Esophagus (tissue), 2 donors: ENCODE data around the gene CDH20. TPM values are rescaled to one million over a fixed set of nuclear protein-coding genes. Genes with fewer than 3 reads are reported as not detected.

ENCODE experiments used
- H3K27ac ChIP-seq, 2 donors: one replicate each; pipeline ENCODE4 v1.5.1; 2013; ENCODE audit warnings: low read depth in 2 of 2, mild to moderate bottlenecking in 2 of 2, inconsistent platforms in 1 of 2, low read length in 1 of 2, moderate library complexity in 1 of 2
- H3K27me3 ChIP-seq, 2 donors: one replicate each; pipeline ENCODE4 v1.6.1; 2013; ENCODE audit warnings: low read length in 2 of 2, control low read depth in 1 of 2, mild to moderate bottlenecking in 1 of 2; ENCODE audit not compliant: insufficient read depth in 2 of 2, control insufficient read depth in 1 of 2
- H3K36me3 ChIP-seq, 2 donors: one replicate each; pipeline ENCODE4 v1.6.1; 2013; ENCODE audit warnings: low read length in 1 of 2; ENCODE audit not compliant: control insufficient read depth in 2 of 2, insufficient read depth in 2 of 2
- H3K4me1 ChIP-seq, 2 donors: one replicate each; pipeline ENCODE4 v1.6.1; 2013; ENCODE audit warnings: low read length in 1 of 2; ENCODE audit not compliant: control insufficient read depth in 2 of 2, insufficient read depth in 2 of 2
- H3K4me3 ChIP-seq, 2 donors: one replicate each; pipeline ENCODE4 v1.5.1; 2013; ENCODE audit warnings: low read length in 2 of 2, mild to moderate bottlenecking in 2 of 2, low read depth in 1 of 2, moderate library complexity in 1 of 2
- H3K9me3 ChIP-seq, 2 donors: one replicate each; pipeline ENCODE4 v1.6.1; 2013; ENCODE audit warnings: mild to moderate bottlenecking in 2 of 2, low read depth in 1 of 2, low read length in 1 of 2, moderate library complexity in 1 of 2; ENCODE audit not compliant: control insufficient read depth in 2 of 2, insufficient read depth in 1 of 2
- WGBS, 2 donors: extraction: QIAGEN DNeasy Blood & Tissue Kit; methylation state at CpG; one replicate each; pipeline ENCODE4 v1.1.7; 2013; 5-methylcytosine and 5-hydroxymethylcytosine counted together
- polyA plus RNA-seq, 2 donors: library from polyadenylated mRNA; stranded (reverse); fragments of 200-250 nt; gene quantifications; one replicate each; pipeline ENCODE4 v1.2.3, GENCODE V29; 2013
- donor health status: healthy with polysubstance abuse.
- donor health status: Bipolar disorder and iron deficiency.

Gene CDH20
- polyA plus RNA-seq, 2 donors, result 0.21 TPM; not detected in 1

DNA sequence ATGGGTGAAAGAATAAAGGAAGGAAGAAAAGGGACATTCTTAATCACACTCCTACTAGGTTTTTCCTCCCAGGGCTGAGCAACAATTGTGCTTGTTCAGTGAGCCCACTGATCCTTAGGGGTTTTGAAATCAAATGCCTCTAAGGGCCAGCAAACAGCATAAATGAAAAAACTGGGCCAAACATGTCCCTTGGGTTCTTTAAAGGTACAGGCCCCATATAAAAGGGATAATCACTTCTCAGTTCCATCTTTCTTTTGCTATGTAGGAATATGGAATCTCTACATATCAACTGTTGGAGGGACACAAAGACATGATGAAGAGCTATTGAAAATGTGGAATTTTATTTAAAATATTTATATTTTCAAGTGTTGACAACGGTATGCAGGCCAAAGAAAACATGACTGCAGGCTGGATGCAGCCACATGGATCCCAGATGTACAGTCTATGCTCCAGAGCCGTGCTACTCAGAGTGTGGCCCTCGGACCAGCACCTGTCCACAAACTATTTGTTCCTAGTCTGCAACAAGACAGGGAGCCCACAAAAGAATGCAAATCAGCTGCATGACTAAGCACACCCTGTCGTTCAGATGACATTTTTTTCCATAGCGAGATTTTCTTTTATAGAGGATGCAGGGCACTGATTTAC is 110.0 kb downstream of the CDH20 start:
- no peak overlapping the region for H3K27ac ChIP-seq
- no peak overlapping the region for H3K4me3 ChIP-seq
- no peaks in the 10 kb centered on the region for H3K9me3 ChIP-seq
- no peaks in the 10 kb centered on the region for H3K27me3 ChIP-seq
- 64 to 65% methylated on average over 5 of the region's 5 CpGs for WGBS, 2 donors
- H3K4me1 ChIP-seq, result no peaks in the 10 kb centered on the region
- no peaks in the 10 kb centered on the region for H3K36me3 ChIP-seq

DNA sequence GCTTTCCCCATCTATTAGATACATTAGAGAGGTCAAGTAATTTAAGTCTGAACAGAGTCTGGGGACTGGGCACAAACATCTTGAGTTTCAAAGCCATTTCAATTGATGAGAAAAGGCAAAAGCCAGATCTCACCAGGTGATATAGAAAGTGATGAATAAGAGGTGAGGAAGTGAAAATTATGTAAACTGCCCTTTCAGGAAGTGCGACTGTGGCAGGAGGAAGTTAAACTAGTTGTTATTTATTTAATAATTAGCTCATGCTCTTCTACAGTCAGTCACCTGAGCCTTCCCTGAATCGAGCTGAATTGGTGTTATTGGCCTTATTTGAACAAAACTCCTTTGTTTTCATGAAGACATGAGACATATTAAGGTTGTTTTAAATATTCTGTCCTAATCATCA is 115.1 kb downstream of the CDH20 start:
- no peak overlapping the region for H3K27ac ChIP-seq
- H3K4me3 ChIP-seq, result no peak overlapping the region
- no peaks in the 10 kb centered on the region for H3K9me3 ChIP-seq
- H3K27me3 ChIP-seq, result no peaks in the 10 kb centered on the region
- no peaks in the 10 kb centered on the region for H3K36me3 ChIP-seq
- 28 to 38% methylated on average over 2 of the region's 2 CpGs for WGBS, 2 donors
- no peaks in the 10 kb centered on the region for H3K4me1 ChIP-seq

DNA sequence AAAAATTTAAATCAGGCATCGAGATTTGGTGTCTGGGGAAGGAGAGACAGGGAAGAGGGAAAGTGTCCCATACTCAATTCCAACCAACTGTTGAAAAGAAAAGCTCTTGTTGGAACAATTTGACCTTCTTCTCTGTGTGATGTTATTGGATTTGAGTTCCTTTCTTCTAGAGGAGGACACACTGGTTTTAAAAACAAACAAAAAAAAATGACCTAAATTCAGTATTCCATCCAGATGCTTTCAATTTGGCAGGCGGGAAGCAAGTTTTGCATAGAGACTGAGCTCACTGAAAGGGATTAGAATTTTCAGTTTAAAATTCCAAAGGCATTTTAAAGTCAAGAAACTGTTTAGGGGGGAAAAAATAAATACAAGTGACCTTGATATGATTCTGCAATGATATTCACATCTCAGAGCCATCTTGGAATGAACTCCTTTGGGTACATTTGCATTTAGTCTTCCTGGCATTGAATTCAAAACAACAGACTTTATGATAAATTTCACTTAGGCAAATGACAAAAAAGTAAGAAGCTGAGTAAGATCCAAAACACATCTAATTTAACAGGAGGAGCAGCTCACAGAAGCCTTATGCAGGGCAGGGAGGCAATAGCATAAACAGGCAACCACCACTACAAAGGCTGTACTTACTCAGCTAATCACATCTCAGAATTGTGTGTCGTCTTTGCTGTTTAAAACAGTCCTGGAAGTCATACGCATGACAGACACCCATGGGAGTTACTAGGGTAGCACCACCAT is 126.8 kb downstream of the CDH20 start:
- WGBS, 2 donors, result 63 to 66% methylated on average over 4 of the region's 4 CpGs
- Histone ChIP-seq H3K27me3 (no peaks in the 10 kb centered on the region), H3K27ac (no peak overlapping the region), H3K36me3 (no peaks in the 10 kb centered on the region), H3K4me3 (no peak overlapping the region), H3K4me1 (no peaks in the 10 kb centered on the region), H3K9me3 (no peaks in the 10 kb centered on the region)

DNA sequence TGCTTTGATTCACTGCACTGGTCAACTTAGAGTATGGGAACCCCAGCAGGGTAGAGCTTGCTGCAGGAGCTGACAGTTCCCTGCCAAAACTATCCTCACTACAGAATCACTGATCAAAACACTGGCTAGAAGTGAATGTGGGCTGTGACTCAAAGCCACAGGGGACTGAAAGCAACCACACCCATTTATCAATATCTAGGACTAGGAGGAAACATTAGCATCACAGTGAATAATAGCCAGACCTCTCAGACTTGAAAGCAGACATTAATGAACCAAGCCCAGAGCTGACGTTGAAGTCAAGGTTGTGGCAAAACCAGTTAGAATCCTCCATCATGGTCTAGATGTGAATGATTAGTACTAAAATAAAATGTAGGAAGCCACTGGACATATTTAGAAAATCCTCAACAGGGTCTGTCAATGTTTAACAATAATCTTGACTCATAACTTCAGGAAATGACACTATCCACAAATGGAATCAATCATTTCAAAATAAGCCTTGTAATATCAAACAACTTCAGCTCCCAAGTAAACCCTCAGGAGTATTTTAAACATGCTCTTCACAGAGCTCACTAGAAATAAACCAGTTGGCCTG is 131.4 kb downstream of the CDH20 start:
- Histone ChIP-seq H3K36me3 (no peaks in the 10 kb centered on the region), H3K27ac (no peak overlapping the region), H3K27me3 (no peaks in the 10 kb centered on the region), H3K4me1 (no peaks in the 10 kb centered on the region), H3K4me3 (no peak overlapping the region), H3K9me3 (no peaks in the 10 kb centered on the region)
- 39 to 48% methylated on average over 1 of the region's 1 CpG for WGBS, 2 donors

DNA sequence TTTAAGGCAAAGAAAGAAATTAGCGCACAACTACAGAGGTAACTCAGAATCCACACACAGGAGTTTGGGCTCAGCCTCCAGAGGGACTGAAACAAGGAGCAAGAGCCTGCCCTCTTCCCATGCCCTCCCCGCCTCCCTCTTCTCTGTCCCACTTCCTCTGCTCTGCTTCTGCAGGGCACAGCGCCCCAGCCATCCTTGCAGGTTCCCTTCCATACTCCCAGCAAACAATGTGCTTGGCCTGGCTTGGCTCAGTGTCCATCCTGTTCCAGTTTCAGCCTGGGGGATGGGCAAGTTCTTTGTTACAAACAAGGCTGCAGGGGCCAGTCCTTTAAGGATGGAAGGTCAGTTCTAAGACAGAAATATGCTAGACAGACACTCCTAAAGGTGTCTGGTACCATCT is 133.5 kb downstream of the CDH20 start:
- H3K4me3 ChIP-seq, result no peak overlapping the region
- H3K9me3 ChIP-seq, result no peaks in the 10 kb centered on the region
- 84 to 91% methylated on average over 3 of the region's 3 CpGs for WGBS, 2 donors
- H3K36me3 ChIP-seq, result no peaks in the 10 kb centered on the region
- H3K27me3 ChIP-seq, result no peaks in the 10 kb centered on the region
- H3K27ac ChIP-seq, result no peak overlapping the region
- H3K4me1 ChIP-seq, result no peaks in the 10 kb centered on the region

- Histone ChIP-seq H3K9me3 (no peaks in the 10 kb centered on the region), H3K27me3 (no peaks in the 10 kb centered on the region), H3K4me1 (no peaks in the 10 kb centered on the region), H3K36me3 (no peaks in the 10 kb centered on the region), H3K4me3 (no peak overlapping the region), H3K27ac (no peak overlapping the region)
- 88 to 89% methylated on average over 16 of the region's 16 CpGs for WGBS, 2 donors
These were observed 136.9 kb downstream of the CDH20 start for GRCh38 chr18:61470031-61470674.

- WGBS, 2 donors, result 46 to 68% methylated on average over 4 of the region's 4 CpGs
- H3K27me3 ChIP-seq, result no peaks in the 10 kb centered on the region
- no peaks in the 10 kb centered on the region for H3K36me3 ChIP-seq
- no peaks in the 10 kb centered on the region for H3K9me3 ChIP-seq
- H3K4me1 ChIP-seq, result no peaks in the 10 kb centered on the region
- no peak overlapping the region for H3K4me3 ChIP-seq
- no peak overlapping the region for H3K27ac ChIP-seq
These were observed 138.3 kb downstream of the CDH20 start for GRCh38 chr18:61471541-61471940.

DNA sequence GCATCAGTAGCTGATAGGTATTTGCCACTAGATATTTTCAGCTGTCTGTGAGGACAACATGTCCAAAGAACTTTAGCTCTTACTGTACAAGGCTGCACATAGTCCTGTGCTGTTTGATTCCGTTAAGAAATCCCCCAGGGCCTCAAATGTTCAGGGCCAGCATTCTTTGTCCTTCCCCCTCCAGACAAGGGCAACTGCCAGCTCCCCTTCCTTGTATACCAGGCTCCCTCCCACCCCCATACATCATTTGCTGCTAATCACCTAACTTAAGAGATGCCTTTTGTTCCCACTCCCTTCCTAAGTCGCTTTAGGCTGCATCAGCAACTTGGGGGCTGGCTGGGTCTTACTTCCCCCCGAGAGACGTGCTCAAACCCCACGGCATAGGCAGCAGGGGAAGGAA is 138.7 kb downstream of the CDH20 start:
- H3K36me3 ChIP-seq, result no peaks in the 10 kb centered on the region

GRCh38 chr18:61474341-61474740 is 141.1 kb downstream of the CDH20 start:
- H3K27ac ChIP-seq, result no peak overlapping the region
- WGBS, 2 donors, result 65 to 74% methylated on average over 6 of the region's 6 CpGs
- H3K27me3 ChIP-seq, result no peaks in the 10 kb centered on the region
- no peaks in the 10 kb centered on the region for H3K4me1 ChIP-seq
- H3K9me3 ChIP-seq, result no peaks in the 10 kb centered on the region
- H3K4me3 ChIP-seq, result no peak overlapping the region
- no peaks in the 10 kb centered on the region for H3K36me3 ChIP-seq

More for the DNA sequence above, 138.7 kb downstream of the CDH20 start:
- H3K27ac ChIP-seq, result no peak overlapping the region
- H3K9me3 ChIP-seq, result no peaks in the 10 kb centered on the region
- WGBS, 2 donors, result 51 to 58% methylated on average over 5 of the region's 5 CpGs
- H3K4me1 ChIP-seq, result no peaks in the 10 kb centered on the region
- no peak overlapping the region for H3K4me3 ChIP-seq
- no peaks in the 10 kb centered on the region for H3K27me3 ChIP-seq
